NCI-H524 treated with DMSO at 0.1 percent for 48 hours (cell line): ENCODE results near the gene KCNT1.

Experiments
- DNase-seq: peaks from one replicate; lab custom pipeline; 2025; lab: John Stamatoyannopoulos, UW

Gene KCNT1

DNA sequence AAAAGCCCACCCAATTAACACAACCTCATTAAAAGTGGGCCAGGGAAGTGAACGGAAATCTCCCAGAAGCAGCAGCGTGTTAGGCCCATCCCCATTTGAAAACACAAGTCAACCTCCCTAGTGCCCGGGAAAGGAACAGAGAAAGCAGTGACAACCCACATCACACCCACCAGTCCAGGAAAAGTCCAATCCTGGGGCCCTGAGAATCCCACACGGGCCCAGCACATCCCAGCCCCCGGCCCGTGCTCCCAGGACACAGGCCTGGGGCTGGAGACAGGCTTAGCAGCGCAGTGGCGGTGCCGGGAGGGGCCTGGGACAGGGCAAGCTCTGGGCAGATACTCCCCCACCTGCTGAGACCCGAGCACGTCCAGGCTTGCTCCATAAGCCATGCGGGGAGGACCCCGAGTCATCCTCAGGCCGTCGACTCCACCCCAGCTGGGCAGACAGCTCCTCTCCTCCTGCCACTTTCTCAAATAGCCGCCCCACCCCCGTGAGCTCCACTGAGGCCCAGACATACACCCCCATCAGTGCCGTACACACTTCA, 101.0 kb downstream of the KCNT1 start:
- no peak for DNase-seq

DNA sequence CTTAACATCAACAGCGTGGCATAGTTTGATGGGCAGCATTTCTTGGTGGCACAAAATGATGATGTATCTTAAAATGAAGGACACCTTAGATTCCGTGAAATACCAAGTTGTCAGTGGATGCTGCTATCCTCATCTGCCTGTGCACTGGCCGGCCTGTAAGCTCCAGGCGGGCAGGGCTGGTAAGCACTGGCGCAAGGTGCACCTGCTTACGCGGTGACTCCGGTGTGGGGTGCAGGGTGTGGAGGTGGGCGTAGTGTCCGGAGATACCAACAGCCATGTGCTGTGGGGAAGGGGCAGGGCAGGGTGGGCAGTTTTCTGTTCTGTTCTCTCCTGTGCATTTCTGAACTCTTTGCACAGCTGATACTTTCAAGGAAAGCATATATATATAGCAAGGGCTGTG, 101.5 kb downstream of the KCNT1 start:
- DNase-seq: no peak

DNA sequence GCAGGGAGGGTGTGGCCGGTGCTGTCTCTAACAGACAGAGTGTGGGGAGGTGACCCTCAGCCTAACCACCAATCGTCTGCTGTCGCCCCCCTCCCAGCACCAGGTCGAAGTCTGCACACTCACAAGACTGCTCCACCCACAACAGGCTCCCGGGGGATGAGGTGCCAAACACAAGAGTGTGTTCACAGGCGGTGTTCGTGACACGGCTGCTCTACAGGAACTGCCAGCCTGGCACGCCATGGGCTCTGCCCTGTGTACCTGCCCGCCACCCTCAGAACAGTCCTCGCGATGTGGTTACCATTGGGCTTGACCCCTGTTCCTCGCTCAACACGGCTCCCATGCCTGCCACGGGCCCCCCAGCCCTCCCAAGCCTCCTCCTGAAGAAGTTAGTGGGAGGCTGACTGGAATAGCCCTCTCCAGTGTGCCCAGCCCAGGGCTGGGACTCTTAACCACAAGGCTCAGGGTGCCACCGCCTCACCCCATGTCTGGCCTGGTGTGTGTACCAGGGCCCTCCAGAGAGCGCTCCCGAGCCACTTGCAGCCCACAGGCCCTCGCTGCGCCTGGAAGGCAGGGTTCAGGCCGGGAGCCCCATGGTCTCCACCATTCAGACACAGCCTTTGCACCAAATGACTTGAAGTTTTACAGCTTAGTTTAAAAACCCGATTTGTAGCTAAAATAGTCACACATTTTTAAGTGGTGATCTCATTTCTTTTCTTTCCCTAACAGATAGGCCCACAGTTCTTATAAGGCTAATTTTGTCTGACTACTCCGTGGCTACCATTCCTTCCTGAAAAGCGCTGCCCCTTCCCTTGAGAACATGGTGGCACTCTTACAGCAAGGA, 102.8 kb downstream of the KCNT1 start:
- DNase-seq: no peak

DNA sequence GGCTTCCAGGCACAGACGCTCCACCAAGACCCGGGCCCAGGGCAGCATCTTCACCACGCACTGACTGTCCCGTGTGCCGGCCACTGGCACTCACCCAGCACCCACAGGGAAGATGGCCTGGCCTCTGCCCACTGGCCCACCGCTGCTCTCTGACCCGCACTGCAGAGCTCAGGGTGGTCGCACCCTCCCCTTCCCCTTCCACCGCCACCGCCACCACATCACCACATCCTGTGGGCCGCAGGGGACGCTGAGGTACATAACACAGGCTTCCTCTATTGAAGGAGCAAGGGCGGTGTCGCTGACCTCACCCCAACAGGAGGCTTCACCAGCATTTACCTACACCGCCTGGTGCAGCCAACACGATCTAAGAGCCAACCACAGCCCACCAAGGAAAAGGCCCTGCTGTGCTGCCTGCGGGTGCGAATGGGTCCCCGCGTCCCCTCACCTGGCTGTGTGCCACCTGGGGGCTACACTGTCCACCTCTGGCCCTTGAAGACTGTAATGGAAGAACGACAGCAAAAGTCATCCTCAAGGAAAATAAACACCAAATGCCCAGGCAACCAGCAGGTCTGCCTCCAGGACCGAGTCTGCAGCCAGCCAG, 103.5 kb downstream of the KCNT1 start:
- DNase-seq: no peak

DNA sequence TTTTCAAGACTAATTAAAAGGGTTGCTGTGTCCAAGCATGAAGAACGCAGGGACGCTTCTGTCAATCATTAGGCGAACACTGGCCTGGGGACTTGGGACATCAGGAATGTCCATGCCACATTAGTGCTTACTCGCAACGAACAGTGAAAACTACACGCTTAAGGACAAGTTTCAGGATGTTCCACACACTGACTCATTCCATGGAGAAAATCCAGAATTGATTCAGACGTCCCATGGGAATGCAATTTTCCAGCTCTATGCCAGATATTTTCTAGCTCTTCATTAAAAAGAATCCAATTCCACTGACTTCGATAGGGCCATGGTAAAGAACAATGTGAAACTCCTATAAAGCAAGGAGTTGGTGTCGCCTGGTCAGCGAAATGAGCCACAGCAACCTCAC, 107.2 kb downstream of the KCNT1 start:
- no peak for DNase-seq

DNA sequence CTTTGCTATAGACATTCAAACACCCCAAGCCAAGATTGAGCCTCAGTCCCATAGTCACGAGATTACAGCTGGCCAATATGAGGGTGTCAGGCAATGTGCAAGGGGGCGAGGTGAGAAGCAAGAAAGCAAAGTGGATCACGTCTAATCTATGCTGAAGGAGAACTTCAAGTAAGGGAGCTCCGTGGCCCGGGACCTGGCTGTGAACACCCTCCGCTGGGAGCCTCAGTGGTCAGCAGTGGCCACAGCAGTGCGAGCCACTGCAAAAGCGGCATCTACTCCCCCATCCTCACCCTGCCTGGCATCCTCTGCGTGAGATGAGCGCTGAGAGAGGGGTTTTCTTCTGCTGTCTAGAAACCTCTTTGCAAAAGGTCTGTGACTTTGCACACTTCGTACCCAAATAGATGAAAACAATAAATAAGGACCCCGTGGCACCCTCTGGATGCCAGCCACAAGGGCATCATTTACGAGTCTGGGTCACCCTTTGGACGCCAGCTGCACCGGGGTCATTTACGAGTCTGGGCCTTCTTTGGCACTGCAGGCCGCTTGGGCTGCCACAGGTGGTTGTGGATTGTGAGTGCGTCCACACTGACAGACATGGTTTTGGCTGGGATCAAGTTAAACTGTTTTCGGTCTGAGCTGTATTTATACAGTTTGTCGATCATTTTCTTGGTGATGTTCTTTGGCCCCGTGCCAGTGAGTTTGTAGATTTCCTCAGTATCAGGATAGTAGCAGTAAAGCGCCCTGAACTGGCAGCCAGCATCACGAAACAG, 109.0 kb downstream of the KCNT1 start:
- DNase-seq: no peak

DNA sequence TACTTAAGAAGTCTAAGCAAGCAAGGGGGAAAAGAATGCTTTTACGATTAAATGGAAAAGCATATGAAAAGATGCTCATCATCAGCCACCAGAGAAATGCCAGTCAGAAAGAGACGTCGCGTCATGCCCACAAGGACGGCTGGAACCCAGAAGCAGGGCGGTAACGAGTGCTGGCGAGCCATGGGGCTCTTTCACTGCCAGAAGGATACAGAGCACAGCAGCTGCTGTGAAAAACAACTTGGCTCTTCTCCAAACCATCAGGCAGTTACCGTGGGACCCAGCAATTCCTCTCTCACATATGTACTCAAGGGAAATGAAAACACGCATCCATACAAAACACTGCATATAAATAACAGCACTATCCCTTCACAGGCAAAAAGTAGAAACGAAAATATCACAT, 109.8 kb downstream of the KCNT1 start:
- peak; percentile 40 for DNase-seq

DNA sequence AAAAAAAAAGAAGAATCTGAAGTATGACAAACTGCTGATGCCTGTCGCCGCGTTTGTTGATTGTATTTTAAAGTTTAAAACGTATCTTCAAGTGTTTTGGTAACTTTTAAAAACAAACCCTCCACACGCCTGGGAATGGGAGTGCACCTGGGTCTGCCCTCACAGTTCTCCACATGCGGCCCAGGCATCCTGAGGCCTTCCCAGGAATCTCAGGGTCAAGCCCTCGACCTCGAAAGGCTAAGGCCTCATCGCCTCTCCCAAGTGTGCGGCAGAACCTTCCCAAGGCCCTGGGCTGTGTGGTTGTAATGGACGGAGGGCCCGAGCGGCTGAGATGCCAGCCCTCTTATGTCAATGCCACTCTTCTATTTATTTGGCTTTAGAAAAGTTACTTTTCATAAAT, 111.0 kb downstream of the KCNT1 start:
- DNase-seq: no peak

DNA sequence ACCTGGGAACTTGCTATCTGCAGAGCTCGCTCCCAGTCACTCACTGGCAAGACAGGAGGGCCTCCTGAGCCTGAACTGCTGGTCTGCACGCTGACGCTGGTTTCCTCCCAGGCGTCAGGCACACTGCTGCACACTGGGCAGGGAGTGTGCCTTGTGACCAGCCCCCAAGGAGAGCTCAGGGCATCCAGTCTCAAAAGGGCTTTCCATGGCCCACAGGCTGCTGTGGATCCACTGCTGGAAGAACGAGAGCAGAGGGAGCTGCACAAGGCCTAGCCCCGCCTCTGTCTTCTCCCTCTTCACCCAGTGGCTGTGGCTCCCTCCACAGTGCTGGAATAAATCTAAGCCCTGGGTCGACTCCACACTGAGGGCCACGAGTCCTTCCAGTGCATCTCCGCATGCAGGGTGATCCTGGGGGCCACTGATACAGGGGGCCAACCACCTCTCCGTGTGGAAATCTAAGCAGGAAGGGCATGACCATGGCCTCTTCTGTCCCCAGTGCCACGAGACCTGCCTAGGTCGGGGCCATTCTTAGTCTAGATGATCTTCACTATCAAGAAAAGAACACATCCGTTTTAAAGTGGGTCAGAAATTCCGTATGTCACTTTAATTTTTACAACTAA, 111.8 kb downstream of the KCNT1 start:
- DNase-seq: no peak

DNA sequence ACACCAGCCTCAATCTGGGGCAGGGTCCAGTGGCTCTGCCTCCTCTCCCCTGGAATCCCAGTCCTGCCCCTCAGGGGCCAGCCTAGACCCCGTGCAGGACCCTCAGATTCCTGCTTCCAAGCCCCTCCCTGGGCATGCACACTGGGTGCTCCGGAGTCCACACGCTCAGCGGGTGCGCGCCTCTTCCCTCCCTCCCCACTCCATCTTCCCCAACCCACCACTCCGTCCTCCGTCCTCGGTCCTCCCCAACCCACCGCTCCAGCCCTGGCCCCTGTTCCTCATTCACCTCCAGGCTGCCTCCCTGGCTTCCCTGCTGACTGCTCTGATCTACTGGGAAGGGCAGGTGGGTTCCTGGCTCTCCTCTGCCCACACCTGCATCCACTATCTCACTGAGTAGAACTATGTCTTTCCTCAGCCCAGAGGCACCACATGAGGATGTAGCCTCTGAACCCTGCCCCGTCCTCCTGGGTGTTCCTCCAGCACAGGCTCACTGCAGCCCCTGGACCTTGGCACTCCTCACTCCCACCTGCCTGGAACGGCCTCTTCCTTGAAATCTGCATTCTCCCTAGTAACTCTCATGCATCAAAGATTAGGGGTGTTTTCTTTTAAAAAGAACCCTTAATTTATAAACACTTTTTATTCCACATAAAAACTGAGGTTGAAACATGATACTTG, 112.6 kb downstream of the KCNT1 start:
- no peak for DNase-seq

DNA sequence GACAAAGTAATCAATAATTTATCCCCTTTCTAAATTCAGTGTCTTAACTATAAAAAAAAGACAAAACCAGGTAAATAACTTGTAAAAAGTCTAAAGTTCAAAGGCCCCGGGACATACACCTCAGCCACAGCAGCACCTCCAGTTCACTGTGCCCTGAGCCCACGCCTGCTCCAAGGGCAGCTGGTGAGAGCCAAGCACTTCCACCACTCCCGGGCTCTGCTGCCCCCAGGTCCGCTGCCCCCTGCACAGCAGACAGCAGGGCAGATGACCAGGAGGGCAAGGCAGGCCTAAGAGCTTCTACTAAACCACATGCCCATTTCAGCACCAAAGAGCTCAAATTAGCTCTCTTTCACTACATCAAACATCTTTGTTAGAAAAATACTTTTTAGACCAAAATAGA, 113.4 kb downstream of the KCNT1 start:
- DNase-seq: no peak

DNA sequence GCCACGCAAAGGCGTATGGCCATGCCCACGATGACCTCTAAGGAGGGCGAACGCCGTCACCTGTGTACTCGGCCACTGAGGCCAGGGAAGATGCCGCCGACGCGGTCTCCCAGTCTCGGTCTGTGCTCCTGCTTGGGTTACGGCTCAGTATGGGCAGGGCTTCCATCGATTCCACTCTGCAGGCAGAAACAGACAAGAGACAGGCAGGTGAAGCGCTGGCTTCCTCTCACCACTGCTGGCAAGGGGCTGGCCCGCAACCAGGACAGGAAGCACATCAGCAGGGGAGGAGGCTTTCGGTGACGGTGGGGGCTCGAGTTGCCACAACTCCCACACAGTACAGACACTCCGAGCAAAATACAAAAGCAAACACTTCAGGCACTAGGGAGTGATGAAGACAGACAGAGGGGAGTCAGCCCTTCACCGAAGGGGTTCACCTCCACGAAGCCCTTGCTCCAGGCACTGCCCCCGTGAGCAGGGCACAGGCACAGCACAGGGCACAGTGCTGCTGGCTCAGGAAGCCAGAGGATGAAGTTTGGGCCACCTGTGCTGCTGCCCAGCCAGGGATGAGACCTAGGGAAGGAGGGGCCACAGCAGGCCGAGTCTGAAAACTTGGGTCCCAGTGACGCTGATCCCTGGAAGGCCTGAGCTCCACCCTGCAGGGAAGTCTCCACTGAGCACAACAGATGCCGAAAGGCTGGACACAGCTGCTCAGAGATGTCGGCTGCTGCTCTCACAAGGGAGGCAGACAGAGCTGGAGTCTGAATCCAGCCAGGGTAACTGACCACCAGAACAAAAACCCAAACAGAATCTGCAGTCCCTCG, 114.1 kb downstream of the KCNT1 start:
- DNase-seq: no peak

DNA sequence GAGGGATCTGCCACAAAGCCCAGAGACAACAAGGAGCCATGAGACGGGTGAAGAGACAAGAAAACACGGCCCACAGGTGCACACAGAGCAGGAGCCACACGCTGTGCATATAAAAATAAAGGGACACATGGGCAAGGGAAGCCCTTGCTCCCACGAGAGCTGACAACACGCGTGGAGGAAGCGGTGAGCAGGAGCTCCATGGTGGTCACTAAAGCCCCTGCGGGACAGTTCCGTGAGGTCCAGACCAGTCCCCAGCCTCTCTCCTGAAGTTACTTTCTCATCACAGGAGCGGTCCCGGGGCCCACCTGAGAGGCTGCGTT, 114.6 kb downstream of the KCNT1 start:
- DNase-seq: no peak

DNA sequence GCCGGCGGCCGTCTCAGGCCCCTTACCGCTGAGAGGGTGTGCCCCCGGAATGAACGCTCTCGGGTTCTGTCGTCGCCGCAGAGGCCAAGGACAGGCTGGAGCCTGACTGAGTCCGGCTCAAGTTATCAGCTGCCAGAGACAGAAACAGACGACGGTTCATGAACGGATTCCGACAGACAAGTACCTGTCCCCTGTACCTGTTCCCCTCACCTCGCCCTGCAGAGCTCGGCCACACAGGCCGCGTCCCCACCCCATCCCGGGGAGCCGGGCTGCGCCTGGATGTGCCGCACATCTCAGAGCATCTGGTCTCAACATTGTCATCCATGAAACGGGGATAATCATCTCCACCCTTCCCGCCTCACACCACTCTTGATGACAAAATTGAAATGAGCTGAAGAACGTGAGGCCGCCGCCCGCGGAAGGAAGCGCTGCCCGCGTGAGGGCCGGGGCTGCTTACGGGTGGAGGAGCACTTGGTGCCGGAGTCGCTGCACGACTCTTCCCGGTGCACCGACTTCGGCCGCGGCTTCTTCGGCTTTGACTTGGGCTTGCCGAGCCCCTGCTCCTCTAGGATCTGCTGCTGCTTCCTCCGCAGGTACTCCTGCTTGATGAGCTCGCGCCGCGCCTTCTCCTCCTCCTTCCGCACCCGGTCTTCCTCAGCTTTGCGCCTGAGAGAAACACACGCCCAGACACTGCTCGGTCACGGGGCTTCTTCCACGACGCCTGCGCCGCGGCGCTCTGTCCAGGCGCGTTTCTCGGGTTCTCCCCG, 116.1 kb downstream of the KCNT1 start:
- no peak for DNase-seq

DNA sequence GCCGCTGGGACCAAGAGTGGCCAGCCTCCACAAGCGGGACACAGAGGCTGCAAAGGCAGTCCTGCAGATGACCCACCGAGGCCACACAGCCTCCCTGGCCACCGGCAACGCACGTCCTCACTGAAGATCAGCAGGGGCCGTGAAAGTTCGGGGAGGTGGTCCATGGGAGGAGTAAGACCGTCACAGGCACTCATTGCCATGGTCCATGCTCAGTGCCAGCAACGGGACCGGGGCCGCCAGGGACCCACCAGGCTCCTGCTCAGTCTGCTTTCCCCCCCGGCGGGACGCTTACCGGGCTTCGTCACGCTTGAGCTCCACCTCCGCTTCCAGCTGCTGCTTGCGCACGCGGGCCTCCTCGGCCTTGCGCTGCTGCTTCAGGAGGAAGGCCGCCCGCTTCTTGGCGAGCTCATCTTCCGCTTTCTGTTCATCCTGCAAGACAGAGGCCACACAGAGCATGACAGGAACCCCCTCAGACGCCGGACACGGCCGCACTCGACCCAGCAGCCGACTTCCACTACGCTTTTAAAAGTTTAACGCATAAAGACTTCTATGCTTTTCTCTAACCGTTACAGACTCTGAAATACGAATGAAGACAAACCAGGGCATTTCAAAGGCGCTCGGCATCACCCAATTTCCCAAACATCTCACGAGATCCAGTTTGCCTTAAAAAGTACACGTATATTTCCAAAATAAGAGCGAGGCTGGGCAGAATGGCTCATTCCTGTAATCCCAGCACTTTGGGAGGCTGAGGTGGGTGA, 116.9 kb downstream of the KCNT1 start:
- no peak for DNase-seq

DNA sequence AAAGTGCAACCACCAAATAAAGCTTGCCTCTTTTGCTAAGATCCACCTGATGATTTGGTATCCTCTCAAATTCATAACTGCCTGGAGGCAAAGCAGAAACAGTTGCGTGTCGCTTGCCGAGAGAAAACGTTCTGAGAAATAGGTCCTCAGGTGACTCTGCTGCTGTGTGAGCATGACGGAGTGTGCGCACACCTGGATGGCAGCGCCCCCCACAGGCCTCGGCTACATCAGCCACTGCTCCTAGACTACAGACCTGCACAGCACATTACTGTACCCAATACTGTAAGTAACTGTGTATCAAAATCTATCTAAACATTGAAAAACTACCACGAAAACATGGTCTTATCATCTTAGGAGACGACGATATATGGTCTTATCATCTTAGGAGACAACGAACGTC, 117.9 kb downstream of the KCNT1 start:
- DNase-seq: no peak

DNA sequence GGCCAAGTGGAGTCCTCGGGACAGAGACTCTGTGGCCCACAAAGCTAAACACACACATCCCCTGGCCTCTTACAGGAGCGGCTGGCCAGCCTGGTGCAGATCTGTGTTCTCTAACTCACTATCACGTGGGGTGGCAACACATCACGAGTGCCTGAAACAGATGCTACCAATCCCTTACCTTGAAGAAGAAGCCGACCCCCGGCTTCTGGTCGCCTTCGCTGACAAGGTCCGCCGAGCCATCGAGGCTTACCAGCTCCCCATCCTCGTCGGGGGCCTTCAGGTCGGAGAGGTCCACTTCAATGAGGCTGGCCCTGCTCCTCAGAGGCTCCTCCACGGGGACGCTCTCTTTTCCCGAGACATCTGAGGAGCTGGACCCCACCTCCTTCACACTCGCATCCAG, 118.7 kb downstream of the KCNT1 start:
- DNase-seq: no peak

DNA sequence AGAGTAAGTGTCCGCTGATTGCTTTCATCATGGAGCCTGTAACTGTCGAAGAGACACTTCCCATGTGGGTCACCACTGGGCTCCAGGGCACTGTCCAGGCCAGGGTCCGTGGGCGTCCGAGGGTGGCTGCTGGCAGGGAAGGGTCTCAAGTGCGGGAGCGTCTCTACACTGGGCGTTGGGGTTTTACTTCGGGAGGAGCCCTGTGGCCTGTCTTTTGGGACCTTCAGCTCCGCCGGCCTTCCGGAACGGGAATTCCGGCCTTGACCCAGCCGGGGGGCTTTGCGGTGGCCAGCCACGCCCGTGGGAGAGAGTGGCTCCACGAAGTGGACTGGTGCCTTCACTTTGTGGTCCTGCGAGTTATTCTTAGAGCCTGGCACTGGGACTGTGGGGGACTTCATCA, 119.1 kb downstream of the KCNT1 start:
- no peak for DNase-seq

DNA sequence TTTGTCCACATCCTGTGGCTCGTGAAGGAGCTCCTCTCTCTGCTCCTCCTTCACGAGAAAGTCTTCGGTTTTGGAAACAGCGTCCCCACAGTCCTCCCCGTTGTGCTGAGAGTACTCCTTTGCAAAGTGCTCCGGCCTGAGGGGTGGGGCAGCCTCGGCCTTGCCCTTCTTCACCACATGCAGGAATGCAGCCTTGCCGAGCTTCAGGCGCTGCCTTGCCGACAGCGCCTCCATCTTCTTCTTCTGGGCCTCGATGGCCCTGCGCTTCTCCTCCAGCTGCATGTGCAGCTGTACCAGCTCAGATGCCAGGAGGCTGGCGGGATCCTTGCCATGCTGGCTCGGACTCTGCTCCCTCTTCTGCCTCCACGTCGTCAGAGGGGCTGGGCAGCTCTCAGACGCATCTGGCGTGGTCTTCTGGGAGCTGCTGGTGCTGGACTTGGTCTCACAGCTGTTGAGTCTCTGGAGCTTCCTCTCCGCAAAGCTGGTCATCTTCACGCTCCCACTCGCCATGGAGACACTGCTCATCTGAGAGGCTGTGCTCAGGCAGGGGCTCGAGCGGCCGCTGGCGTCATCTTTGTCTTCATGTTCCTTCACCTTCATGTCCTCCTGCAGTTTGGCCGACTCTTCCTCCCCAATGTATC, 119.9 kb downstream of the KCNT1 start:
- DNase-seq: no peak
